ENCODE measurements around the gene DOCK4.
A peak's percentile ranks its signal among the peaks of the same experiment; 100 is the strongest.

Gene DOCK4

GRCh38 chr7:111933609-111934008 is 272.6 kb downstream of the DOCK4 start:
- Histone ChIP-seq H3K4me1 (ENCODE audit: control insufficient read depth, insufficient read depth, low read depth, low read length) (peaks cover 3% of the 10 kb centered on the region), H4K8ac (ENCODE audit: low read length) (no peak overlapping the region), H2AFZ (ENCODE audit: low read depth, low read length) (no peak overlapping the region), H3K27ac (ENCODE audit: low read length, poor library complexity, severe bottlenecking) (no peak overlapping the region), H3K4me2 (ENCODE audit: low read length, poor library complexity, severe bottlenecking) (no peak overlapping the region), H3K36me3 (ENCODE audit: control insufficient read depth in 1 of 2, insufficient read depth in 2 of 2, low read depth in 1 of 2, low read length in 2 of 2) (peaks cover under 1 to 21% of the 10 kb centered on the region in 2 experiments), H2BK120ac (ENCODE audit: low read depth, low read length) (no peak overlapping the region), H3K4me3 (ENCODE audit: insufficient read depth in 1 of 2, low read depth in 1 of 2, low read length in 2 of 2) (no peak overlapping the region), H2BK12ac (ENCODE audit: low read length in 2 of 2) (no peak overlapping the region), H3K23ac (ENCODE audit: low read length in 2 of 2) (no peak overlapping the region), H3K9ac (ENCODE audit: low read length) (no peak overlapping the region), H2AK5ac (ENCODE audit: low read length, severe bottlenecking) (no peak overlapping the region), H4K91ac (ENCODE audit: low read length) (no peak overlapping the region), H2BK5ac (ENCODE audit: low read depth, low read length, poor library complexity, severe bottlenecking) (no peak overlapping the region), H3K4ac (ENCODE audit: low read depth in 1 of 2, low read length in 2 of 2) (no peak overlapping the region), H3K27me3 (ENCODE audit: control insufficient read depth in 1 of 2, insufficient read depth in 1 of 2, low read length in 2 of 2) (no peaks in the 10 kb centered on the region), H3K14ac (ENCODE audit: low read length in 2 of 2) (no peak overlapping the region), H3K9me3 (ENCODE audit: control insufficient read depth, low read length) (no peaks in the 10 kb centered on the region), H3K18ac (ENCODE audit: low read depth in 1 of 2, low read length in 2 of 2) (no peak overlapping the region), H2BK15ac (ENCODE audit: low read depth, poor library complexity, severe bottlenecking) (no peak overlapping the region), H3K79me1 (replicated peaks; ENCODE audit: low read length, poor library complexity, severe bottlenecking) (no peaks in the 10 kb centered on the region)
- no peak for DNase-seq
- WGBS, result 97% methylated on average over 2 of the region's 4 CpGs

GRCh38 chr7:111931958-111932357 is 274.2 kb downstream of the DOCK4 start:
- Histone ChIP-seq H3K9ac (ENCODE audit: low read length) (no peak overlapping the region), H3K4ac (ENCODE audit: low read depth in 1 of 2, low read length in 2 of 2) (no peak overlapping the region), H3K23ac (ENCODE audit: low read length in 2 of 2) (no peak overlapping the region), H3K27me3 (ENCODE audit: control insufficient read depth in 1 of 2, insufficient read depth in 1 of 2, low read length in 2 of 2) (no peaks in the 10 kb centered on the region), H3K4me1 (ENCODE audit: control insufficient read depth, insufficient read depth, low read depth, low read length) (peaks cover 3% of the 10 kb centered on the region), H2AK5ac (ENCODE audit: low read length, severe bottlenecking) (no peak overlapping the region), H3K36me3 (ENCODE audit: control insufficient read depth in 1 of 2, insufficient read depth in 2 of 2, low read depth in 1 of 2, low read length in 2 of 2) (peaks cover 0 to 15% of the 10 kb centered on the region in 2 experiments), H3K18ac (ENCODE audit: low read depth in 1 of 2, low read length in 2 of 2) (no peak overlapping the region), H2BK5ac (ENCODE audit: low read depth, low read length, poor library complexity, severe bottlenecking) (no peak overlapping the region), H3K79me1 (replicated peaks; ENCODE audit: low read length, poor library complexity, severe bottlenecking) (no peaks in the 10 kb centered on the region), H2BK15ac (ENCODE audit: low read depth, poor library complexity, severe bottlenecking) (no peak overlapping the region), H3K4me3 (ENCODE audit: insufficient read depth in 1 of 2, low read depth in 1 of 2, low read length in 2 of 2) (no peak overlapping the region), H3K4me2 (ENCODE audit: low read length, poor library complexity, severe bottlenecking) (no peak overlapping the region), H3K14ac (ENCODE audit: low read length in 2 of 2) (no peak overlapping the region), H2AFZ (ENCODE audit: low read depth, low read length) (no peak overlapping the region), H2BK120ac (ENCODE audit: low read depth, low read length) (no peak overlapping the region), H2BK12ac (ENCODE audit: low read length in 2 of 2) (no peak overlapping the region), H3K27ac (ENCODE audit: low read length, poor library complexity, severe bottlenecking) (no peak overlapping the region), H4K8ac (ENCODE audit: low read length) (no peak overlapping the region), H4K91ac (ENCODE audit: low read length) (no peak overlapping the region), H3K9me3 (ENCODE audit: control insufficient read depth, low read length) (no peaks in the 10 kb centered on the region)
- peak; percentile 62 for DNase-seq
- no CpG with 5 or more reads among the region's 1 CpG for WGBS

GRCh38 chr7:111931016-111931517 is 275.1 kb downstream of the DOCK4 start:
- Histone ChIP-seq H3K4me2 (ENCODE audit: low read length, poor library complexity, severe bottlenecking) (no peak overlapping the region), H3K23ac (ENCODE audit: low read length in 2 of 2) (no peak overlapping the region), H3K4ac (ENCODE audit: low read depth in 1 of 2, low read length in 2 of 2) (no peak overlapping the region), H3K79me1 (replicated peaks; ENCODE audit: low read length, poor library complexity, severe bottlenecking) (no peaks in the 10 kb centered on the region), H3K9ac (ENCODE audit: low read length) (no peak overlapping the region), H3K27ac (ENCODE audit: low read length, poor library complexity, severe bottlenecking) (no peak overlapping the region), H3K27me3 (ENCODE audit: control insufficient read depth in 1 of 2, insufficient read depth in 1 of 2, low read length in 2 of 2) (no peaks in the 10 kb centered on the region), H2BK120ac (ENCODE audit: low read depth, low read length) (no peak overlapping the region), H2AK5ac (ENCODE audit: low read length, severe bottlenecking) (no peak overlapping the region), H3K4me1 (ENCODE audit: control insufficient read depth, insufficient read depth, low read depth, low read length) (peaks cover 3% of the 10 kb centered on the region), H3K14ac (ENCODE audit: low read length in 2 of 2) (peak overlapping the region in 1 of 2 experiments; percentile 3), H2BK15ac (ENCODE audit: low read depth, poor library complexity, severe bottlenecking) (no peak overlapping the region), H2BK5ac (ENCODE audit: low read depth, low read length, poor library complexity, severe bottlenecking) (no peak overlapping the region), H3K9me3 (ENCODE audit: control insufficient read depth, low read length) (no peaks in the 10 kb centered on the region), H4K91ac (ENCODE audit: low read length) (no peak overlapping the region), H4K8ac (ENCODE audit: low read length) (no peak overlapping the region), H2BK12ac (ENCODE audit: low read length in 2 of 2) (no peak overlapping the region), H3K36me3 (ENCODE audit: control insufficient read depth in 1 of 2, insufficient read depth in 2 of 2, low read depth in 1 of 2, low read length in 2 of 2) (peaks cover 0 to 6% of the 10 kb centered on the region in 2 experiments), H2AFZ (ENCODE audit: low read depth, low read length) (no peak overlapping the region), H3K4me3 (ENCODE audit: insufficient read depth in 1 of 2, low read depth in 1 of 2, low read length in 2 of 2) (no peak overlapping the region), H3K18ac (ENCODE audit: low read depth in 1 of 2, low read length in 2 of 2) (no peak overlapping the region)
- 54% methylated on average over 3 of the region's 3 CpGs for WGBS
- DNase-seq, result peak; percentile 66

- H3K79me1 ChIP-seq (replicated peaks; ENCODE audit: low read length, poor library complexity, severe bottlenecking), result no peaks in the 10 kb centered on the region
- no peaks in the 10 kb centered on the region for H3K9me3 ChIP-seq (ENCODE audit: control insufficient read depth, low read length)
- H2AK5ac ChIP-seq (ENCODE audit: low read length, severe bottlenecking), result no peak overlapping the region
- no peak overlapping the region for H4K91ac ChIP-seq (ENCODE audit: low read length)
- H3K4me2 ChIP-seq (ENCODE audit: low read length, poor library complexity, severe bottlenecking), result no peak overlapping the region
- no peaks in the 10 kb centered on the region for H3K27me3 ChIP-seq (ENCODE audit: control insufficient read depth in 1 of 2, insufficient read depth in 1 of 2, low read length in 2 of 2)
- no peak overlapping the region for H3K4ac ChIP-seq (ENCODE audit: low read depth in 1 of 2, low read length in 2 of 2)
- H3K36me3 ChIP-seq (ENCODE audit: control insufficient read depth in 1 of 2, insufficient read depth in 2 of 2, low read depth in 1 of 2, low read length in 2 of 2), result peaks cover 0 to 1% of the 10 kb centered on the region in 2 experiments
- DNase-seq, result no peak
- H3K27ac ChIP-seq (ENCODE audit: low read length, poor library complexity, severe bottlenecking), result no peak overlapping the region
- H3K23ac ChIP-seq (ENCODE audit: low read length in 2 of 2), result no peak overlapping the region
- no peak overlapping the region for H3K9ac ChIP-seq (ENCODE audit: low read length)
- no peak overlapping the region for H2BK5ac ChIP-seq (ENCODE audit: low read depth, low read length, poor library complexity, severe bottlenecking)
- H2BK120ac ChIP-seq (ENCODE audit: low read depth, low read length), result no peak overlapping the region
- no peak overlapping the region for H3K4me3 ChIP-seq (ENCODE audit: insufficient read depth in 1 of 2, low read depth in 1 of 2, low read length in 2 of 2)
- H3K14ac ChIP-seq (ENCODE audit: low read length in 2 of 2), result no peak overlapping the region
- H2AFZ ChIP-seq (ENCODE audit: low read depth, low read length), result no peak overlapping the region
- H2BK15ac ChIP-seq (ENCODE audit: low read depth, poor library complexity, severe bottlenecking), result no peak overlapping the region
- H2BK12ac ChIP-seq (ENCODE audit: low read length in 2 of 2), result no peak overlapping the region
- H4K8ac ChIP-seq (ENCODE audit: low read length), result no peak overlapping the region
- no peak overlapping the region for H3K18ac ChIP-seq (ENCODE audit: low read depth in 1 of 2, low read length in 2 of 2)
- H3K4me1 ChIP-seq (ENCODE audit: control insufficient read depth, insufficient read depth, low read depth, low read length), result peaks cover 3% of the 10 kb centered on the region
Observed at GRCh38 chr7:111929264-111929663, 276.9 kb downstream of the DOCK4 start.
